K562 (cell line): Measurements from ENCODE around the gene GPR107. TPM values are rescaled to one million over a fixed set of nuclear protein-coding genes. Genes with fewer than 3 reads are reported as not detected.

Experiments used
- PRDM10 ChIP-seq: fragments of 450-650 bp; IDR thresholded peaks from 2 replicates; pipeline ENCODE4 v1.6.1; 2018; ENCODE audit not compliant: partially characterized antibody
- ZBTB40 ChIP-seq, 2 experiments: fragments of 450-650 bp in 1 of 2; sonication (generic) in 1 of 2; formaldehyde crosslinking in 1 of 2; IDR thresholded peaks; 2 replicates each; pipeline versions ENCODE4 v1.7.1 to v1.9.0; 2016 to 2022; ENCODE audit warnings: inconsistent platforms in 1 of 2, mild to moderate bottlenecking in 1 of 2, missing genetic modification reagents in 1 of 2
- polyA plus RNA-seq, 8 experiments: library from polyadenylated mRNA; depleted of rRNA in 4 of 8; stranded (reverse) in 5 of 8; unstranded in 3 of 8; fragments of >200 nt; fragmentation: Nextera tagmentation in 2 of 8; fragmentation: Illumina TruSeq in 1 of 8; extraction: Ambion mirVana in 2 of 8; extraction: Trizol in 1 of 8; gene quantifications; 2 replicates each; pipeline versions ENCODE4 v1.2.1 to v1.2.3, GENCODE V29; 2011 to 2014; ENCODE audit warnings: inconsistent platforms in 1 of 8, missing spikeins in 1 of 8
- total RNA-seq, 7 experiments: library from RNA; depleted of rRNA in 6 of 7; stranded (reverse); fragments of >200 nt in 6 of 7; fragmentation: Illumina TruSeq in 2 of 7; extraction: Trizol in 2 of 7; gene quantifications; 2 replicates each; pipeline versions ENCODE4 v1.2.1 to v1.2.3, GENCODE V29; 2011 to 2021; ENCODE audit warnings: low replicate concordance in 1 of 7

GPR107 gene
- total and polyA plus RNA-seq, 9 of the 15 experiments (the other 6 are each of a cell fraction or from before 2014, with no cell fraction given) = 3.2 to 34.6 (median 14.4) TPM

DNA sequence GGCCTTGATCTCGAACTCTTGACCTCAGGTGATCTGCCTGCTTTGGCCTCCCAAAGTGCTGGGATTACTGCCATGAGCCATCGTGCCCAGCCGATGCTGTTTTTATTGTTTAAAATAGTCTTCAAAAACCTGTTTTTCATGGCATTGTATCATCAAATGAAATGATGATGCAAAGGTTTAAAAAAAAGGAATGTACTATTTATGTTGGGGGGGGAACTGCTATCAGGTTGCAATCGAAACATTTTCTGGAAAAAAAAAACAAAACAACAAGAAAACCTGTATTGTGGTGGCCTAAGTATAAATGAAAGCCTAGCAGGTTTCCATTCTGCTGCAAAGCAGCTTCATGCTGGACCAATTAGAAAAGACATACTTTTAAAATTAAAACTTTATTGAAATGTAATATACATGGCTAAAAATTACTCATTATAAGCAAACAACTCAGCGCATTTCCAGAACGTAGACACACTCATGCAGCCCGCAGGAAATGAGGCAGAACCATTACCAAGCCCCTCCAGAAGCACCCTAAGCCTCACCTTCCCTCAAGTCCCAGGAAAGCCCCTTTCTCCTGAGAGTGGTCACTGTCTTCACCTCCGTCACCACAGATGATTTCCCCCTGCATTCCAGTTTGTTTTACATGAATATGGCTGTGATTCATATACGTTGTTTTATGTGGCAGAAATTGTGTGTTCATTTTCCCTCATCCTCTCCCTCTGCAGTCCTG lies 19.0 kb downstream of the GPR107 start (continued):
- TF ChIP-seq ZBTB40 (IDR thresholded peaks at IDR 0.05) = peak; percentile 66
- peak; percentile 24; the same call in 1 of the 2 replicates for TF ChIP-seq ZBTB40 (CRISPR knock-in tag; IDR thresholded peaks at IDR 0.05)
- TF ChIP-seq PRDM10 = peak; percentile 55
